Measurements from ENCODE around the gene PCMT1. TPM values are rescaled to one million over a fixed set of nuclear protein-coding genes. Genes with fewer than 3 reads are reported as not detected.

The PCMT1 gene
- total RNA-seq, 1 donor from 2014 or later: 112 TPM

Other genes with a start within 250 kb of the PCMT1 start
- gene PPIL4, start 203.7 kb upstream of the PCMT1 start, total RNA-seq: 20.4 and 20.5 TPM in 2 replicates
- gene GINM1, start 183.4 kb upstream of the PCMT1 start, total RNA-seq: 17.6 and 19.0 TPM in 2 replicates
- 18.9 and 20.8 TPM in 2 replicates for gene KATNA1, start 101.0 kb upstream of the PCMT1 start, total RNA-seq
- gene LATS1, start 31.6 kb upstream of the PCMT1 start, total RNA-seq: 27.8 and 28.4 TPM in 2 replicates
- 70.8 and 80.6 TPM in 2 replicates for gene NUP43, start 3.2 kb upstream of the PCMT1 start, total RNA-seq
- 3.6 and 4.3 TPM in 2 replicates for gene LRP11, start 114.6 kb downstream of the PCMT1 start, total RNA-seq
- gene RAET1E, start 148.4 kb downstream of the PCMT1 start, total RNA-seq: not detected in 2 replicates
- gene RAET1G, start 173.4 kb downstream of the PCMT1 start, total RNA-seq: not detected in 2 replicates
- 0.14 and 0.18 TPM in 2 replicates for gene ULBP2, start 192.3 kb downstream of the PCMT1 start, total RNA-seq
- gene ULBP1, start 214.2 kb downstream of the PCMT1 start, total RNA-seq: 0.41 and 0.48 TPM in 2 replicates

All from activated T-helper 2 cell treated with anti-CD3 and anti-CD28 coated beads, Interferon-gamma antibody, Interleukin-2, Interleukin-4, amounts not matched to agents 10 μg/mL and 5 μg/mL and 100 μg/mL, durations not matched to agents 14 hours and 24 hours and 36 hours (primary cell).